LHCN-M2 (cell line): Measurements from ENCODE around the gene GRM7. TPM values are rescaled to one million over a fixed set of nuclear protein-coding genes. Genes with fewer than 3 reads are reported as not detected.

Experiments used
- DNase-seq: peaks from one replicate; pipeline ENCODE4 v3.0.0-alpha.2; 2012; ENCODE audit warnings: low read depth
- total RNA-seq: library from RNA; depleted of rRNA; stranded (reverse); fragments of >200 nt; gene quantifications from 2 replicates; pipeline ENCODE4 v1.2.3, GENCODE V29; 2014

Gene GRM7
- total RNA-seq, 1 experiment from 2014 or later, result not detected

DNA sequence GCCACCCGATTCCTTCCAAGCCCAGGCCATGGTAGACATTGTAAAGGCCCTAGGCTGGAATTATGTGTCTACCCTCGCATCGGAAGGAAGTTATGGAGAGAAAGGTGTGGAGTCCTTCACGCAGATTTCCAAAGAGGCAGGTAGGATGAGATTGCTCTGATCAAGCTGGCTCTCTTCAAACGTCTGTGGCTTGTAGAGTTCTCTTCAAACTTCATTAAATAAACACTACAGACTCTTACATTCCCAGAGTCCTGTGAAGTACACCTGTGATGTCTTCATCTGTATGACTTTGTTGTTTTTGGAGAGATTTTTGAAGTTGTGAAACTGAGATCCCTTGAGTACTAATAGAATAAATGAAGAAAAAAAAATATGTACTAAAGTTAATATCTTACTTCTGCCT is 285.6 kb downstream of the GRM7 start:
- no peak for DNase-seq

DNA sequence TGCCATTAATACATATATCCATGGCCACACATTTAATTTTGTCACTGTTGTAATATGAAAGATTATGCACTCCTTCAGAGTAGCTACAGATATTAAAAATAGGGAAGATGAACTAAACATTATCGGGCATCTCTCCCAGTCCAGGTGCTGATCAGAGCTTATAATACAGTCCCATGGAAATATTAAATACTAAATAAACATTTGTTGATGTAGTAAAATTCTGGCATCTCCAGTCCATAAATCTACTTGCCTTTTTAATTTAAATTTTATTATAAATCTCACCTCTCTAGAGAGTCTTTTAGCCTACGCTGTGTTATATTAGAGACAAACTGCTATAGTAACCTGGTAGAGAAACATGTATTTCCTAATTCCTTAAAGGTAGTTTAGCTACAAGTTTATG is 297.6 kb downstream of the GRM7 start:
- DNase-seq, result no peak

DNA sequence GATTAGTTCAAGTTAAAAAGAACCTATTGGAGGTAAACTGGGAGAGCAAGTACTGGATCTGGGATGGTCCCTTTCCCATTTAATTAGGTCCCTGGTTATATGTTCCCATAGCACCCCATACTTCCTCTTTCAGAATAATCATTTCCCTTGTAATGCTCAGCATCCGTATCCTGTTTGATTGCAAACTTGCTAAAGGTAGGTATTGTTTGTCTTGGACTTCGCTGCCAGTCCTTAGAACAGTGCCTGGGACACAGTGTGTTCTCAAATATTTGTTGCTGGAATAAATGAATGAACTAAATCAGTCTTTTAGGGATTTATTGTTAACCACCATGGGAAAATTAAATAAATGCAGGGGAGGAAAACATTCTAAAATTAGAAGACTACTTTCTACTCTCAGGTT is 299.8 kb downstream of the GRM7 start:
- no peak for DNase-seq

DNA sequence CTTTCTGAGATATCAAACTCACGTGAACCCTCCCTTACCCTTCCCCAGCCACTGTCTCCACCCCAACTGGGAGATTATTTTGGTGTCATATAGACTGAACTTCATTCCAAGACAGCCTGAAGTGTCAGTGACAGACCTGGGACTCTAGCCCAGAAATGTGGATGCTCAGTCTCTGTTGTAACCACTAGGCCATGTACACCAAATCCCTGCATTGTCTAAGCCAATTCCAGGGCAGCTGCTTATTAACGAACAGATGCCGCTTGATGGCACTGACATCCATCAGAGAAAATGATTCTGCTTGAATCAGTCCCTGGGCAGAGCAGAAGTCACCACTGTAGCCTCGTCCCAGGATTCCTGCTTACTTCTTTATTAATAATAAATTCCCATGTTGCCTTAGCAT is 305.5 kb downstream of the GRM7 start:
- DNase-seq, result no peak

DNA sequence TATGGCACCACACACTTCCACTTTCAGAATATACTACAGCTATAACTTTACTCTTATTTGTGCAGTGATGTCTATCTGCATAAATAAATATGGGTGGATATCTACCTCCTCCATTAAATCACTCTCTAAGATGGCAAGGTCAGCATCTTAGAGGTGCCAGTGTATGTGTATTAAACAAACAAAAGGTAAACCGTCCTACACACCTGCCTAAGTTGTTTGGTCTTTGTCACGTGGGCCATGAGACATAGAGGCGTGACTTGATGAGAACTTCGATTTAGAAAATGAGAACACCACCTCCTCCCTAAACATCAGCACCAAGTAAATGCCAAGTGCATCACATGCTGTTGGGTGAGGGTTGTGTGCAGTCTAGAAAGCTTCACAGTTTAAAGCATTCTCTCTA is 310.6 kb downstream of the GRM7 start:
- DNase-seq, result no peak

DNA sequence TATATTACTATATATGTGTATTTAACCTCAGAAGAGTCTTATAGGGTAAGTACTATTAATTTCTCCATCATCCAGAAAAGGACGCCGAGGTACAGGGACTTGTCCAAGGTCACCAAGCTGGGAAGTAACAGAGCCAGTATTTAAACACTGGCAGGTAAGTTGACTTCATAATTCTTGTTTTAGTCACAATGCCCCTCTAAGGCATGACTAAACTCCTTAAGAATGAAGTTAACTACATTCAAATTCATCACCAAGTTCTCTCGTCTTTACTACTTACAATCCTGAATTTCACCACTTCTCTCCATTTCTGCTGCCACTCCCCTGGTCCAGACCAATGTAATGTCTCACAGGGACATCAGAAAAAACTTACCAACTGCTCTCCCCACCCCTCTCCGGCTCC is 312.1 kb downstream of the GRM7 start:
- DNase-seq, result no peak

DNA sequence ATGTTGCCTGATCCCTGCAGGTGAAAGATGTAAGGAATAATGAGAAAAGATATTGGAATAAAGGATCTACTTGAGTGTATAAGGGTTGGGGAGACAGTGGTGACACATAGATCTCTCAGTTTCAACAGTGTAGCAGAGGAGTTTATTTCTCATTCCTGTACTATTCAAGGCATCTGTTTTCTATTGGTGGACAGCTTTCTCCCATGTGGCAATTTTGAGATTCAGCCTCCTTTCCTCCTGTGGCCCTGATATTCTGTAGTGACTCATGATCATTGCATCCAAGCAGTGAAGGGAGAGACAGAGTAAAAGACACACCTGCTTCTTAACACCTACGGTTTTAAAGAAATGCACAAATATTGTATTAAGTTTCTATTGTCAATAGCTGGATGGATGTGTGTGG is 327.6 kb downstream of the GRM7 start:
- no peak for DNase-seq

DNA sequence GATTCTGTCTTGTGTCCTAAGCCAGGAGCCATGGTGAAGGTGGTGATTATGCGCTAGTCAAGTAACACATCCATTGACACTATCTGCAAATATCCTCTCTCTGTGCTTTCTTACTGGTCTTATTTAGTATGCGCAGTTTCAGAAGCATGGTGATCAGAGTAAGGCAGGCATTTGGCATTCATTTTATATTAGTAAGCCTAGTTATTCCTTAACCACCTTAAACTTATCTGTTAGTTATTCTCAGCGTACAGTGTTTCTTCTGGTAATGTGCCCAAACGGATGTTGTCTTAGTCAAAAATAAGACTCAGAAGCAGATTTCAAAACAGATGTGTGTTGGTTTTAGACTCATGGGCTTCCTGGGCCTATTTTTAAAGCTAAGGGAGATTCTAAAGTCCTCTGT is 329.2 kb downstream of the GRM7 start:
- DNase-seq, result no peak

DNA sequence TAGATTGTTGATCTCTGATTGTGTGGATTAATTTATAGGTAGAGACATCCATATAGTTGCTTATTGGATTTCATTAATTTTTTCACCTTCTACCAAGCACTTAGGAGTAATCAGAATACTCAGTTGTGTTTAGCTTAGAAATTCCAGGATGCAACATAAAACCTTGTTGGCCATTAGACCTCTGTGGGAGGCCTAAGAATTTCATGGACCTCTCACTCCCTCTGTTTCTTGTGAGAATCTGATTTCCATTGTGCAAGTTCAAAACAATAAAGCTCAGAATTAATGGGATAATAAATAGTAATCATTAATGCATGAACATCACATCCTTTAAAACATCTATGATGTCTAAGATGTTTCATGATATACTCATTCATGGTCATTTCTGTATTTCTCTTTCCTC is 332.4 kb downstream of the GRM7 start:
- DNase-seq, result no peak

DNA sequence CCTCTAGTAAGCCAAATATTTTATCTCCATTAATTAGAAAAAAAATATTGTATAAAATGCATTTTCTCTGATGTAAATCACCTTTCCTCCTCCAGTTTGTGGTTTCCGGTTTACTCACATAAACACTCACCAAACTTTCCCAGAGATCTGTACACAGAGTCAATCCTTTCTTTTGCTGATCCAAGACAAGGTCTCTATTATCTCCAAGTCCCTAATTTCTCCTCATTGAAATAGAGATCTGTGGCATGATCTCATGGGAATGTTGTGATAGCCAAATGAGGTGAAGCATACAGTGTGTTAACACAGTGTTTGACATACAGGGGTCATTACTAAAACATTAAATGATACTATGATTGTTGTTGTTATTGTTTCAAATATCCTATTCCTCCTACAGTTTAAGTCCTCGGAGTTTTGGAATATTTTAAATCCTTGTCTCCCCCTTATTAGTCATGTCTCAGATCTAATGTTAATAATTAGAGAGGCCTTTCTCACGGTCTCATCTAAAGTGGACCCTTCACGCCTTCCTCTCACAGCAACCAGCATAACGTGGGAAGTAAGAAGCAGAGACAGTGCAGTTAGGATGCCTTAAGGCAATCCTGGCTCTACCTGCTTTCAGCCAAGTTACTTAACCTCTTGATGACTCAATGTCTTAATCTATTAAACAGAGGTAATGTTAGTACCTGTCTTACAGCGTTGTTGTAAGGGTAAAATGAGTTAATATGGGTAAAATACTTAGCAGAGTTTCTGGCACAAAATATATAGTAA is 333.3 kb downstream of the GRM7 start:
- DNase-seq, result no peak

DNA sequence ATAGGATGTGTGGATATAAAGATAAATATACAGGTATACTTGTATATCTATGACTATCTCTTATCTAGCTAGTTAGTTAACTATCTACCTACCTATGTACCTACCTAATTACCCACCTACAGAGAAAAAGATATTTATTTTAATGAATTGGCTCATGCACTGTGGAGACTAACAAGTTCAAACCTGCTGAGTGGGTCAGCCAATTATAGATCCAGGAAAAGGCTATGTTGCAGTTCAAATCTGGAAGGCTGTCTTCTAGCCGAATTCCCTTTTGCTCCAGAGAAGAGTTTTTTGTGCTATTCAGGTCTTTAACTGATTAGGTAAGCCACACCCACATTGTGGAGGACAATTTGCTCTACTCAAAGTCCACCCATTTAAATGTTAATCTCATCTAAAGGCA is 335.0 kb downstream of the GRM7 start:
- DNase-seq, result no peak

DNA sequence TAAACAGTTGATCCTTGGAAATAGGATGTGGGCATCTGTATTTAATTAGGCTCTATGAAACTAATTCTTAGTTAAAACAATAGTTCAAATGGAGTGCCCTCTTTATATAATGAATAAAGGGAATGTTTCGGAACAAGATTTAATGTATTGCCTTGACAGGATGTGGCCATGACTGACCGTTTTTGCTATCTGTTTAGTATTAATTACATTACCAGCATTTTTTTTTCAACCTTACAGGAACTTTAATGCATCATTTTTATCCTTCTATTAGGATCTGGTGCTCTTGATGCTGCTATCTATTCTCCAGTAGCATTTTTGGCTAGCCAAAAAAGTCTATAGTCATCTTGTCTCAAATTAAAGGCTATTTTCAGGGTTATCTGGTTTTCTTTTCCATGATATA is 340.9 kb downstream of the GRM7 start:
- no peak for DNase-seq

DNA sequence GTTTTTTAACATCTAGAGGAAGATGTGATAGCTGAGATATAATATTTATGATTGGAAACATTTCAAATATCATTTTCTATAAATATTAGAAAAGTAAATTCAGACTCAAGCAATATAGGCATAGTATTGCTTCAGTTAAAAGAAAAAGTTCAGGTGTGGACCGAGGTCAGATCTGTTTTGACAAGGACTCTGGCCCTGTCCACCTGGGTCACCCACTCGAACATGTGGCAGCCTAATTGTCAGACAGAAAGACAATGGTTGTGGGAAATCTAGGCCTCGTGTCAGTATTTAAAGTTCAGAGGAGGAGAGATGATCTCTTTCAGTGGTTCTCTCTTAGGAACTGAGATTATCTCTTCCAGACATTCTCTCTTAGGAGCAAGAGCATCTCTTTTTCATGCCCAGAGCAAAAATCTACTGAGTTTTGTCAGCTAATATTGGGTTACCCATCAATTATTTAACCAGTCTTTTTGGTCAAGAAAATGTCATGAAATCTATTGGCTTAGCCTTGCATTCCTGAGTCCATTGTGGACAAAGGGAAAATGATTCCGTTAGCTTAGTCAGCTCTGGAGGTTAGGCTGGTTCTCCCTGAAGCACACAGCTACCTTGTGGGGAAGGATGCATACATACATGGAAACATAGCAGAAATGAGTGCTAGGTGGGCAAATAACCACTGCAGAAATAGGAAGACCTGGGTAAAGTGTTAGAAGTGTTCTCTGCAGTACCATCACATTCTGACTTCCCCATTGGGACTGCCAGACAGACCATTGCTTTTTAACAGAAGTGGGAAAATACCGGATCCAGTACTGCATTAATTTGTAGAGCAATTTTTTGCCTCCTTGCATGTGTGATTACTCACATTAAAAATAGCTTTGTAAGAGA is 343.3 kb downstream of the GRM7 start:
- DNase-seq, result no peak

DNA sequence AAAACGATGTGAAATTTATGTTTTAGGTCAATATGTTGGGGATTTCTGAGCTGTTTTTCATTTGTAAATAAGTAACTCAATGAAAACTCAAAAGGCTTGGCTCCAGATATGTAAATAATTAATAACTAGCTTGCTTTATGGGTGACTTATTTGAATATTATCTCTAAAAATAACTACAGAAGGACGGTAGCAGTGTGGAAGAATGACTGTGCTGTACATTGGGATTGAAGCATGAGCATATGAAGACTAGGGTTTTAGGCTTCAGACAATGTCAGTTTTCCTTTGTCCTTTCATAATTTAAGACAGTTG is 343.9 kb downstream of the GRM7 start:
- no peak for DNase-seq

DNA sequence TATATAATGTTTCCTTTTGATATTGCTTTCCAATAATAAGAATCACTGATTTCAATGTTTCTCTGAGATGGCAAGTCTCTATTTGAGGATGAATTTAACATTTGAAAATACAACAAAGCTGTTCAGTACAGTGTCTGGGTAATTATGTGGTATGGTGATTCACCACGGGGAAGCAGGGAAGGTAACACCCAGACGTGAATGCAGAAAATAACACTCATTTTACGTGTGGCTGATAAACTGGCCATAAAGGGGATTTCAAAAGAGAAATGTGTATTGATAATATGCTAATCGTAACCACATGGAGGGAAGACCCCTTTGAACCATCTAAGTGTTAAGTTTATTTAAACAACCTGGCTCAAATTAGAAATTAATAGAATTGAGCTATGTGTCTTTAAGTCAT is 344.6 kb downstream of the GRM7 start:
- no peak for DNase-seq

DNA sequence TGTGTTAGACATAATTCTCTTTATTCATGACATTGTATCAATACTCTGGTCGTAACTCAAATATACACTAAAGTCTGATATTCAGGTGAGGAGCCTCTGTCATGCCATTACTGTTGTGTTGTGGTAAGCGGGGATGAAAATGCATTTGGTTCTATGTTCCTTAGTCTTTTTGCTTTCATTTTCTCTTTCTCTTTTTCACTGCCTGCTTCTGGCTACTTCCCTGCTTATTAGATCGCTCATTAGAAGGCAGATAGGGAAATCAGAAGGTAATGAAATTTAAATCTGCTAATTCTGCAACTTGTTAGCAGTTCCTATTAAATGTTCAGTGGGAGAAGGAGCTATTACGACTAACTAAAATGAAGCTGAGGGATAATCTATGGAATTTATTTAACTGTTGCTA is 345.0 kb downstream of the GRM7 start:
- DNase-seq, result no peak

DNA sequence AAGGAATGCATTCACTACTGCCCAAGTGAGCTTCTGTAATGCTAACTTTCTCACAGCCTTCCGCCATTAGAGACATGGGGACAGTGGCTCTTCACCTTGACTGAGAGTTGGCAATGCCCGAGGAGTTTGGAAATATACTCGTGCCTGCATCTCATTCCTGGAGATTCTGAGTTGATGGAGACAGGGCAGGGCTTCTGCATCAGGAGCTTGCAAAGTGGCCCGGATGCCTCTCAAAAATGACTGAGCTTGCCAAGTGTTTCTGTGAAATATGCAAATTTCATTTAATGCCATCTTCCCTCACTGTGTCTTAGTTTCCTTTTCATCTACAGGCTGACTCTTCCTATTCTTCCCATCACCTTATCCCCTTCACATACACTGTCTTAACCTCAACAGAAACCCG is 346.2 kb downstream of the GRM7 start:
- no peak for DNase-seq

DNA sequence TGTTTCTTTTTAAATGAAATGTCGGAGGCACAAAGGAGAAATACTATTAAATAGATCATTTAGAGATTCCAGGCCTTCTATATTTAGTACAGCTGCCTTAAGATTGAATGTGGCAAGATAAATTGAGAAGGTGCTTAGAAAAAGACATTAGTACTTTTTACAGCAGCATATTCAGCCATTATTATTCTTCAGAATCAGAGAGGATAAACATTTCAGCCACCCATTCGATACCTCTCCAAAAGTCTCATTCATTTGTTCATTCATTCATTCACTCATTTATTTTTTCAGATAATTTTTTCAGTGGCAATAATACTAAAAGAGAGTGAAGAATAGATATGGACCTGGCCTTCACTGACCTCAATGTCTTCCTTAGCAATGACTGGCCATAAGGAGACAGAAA is 347.0 kb downstream of the GRM7 start:
- DNase-seq, result no peak

DNA sequence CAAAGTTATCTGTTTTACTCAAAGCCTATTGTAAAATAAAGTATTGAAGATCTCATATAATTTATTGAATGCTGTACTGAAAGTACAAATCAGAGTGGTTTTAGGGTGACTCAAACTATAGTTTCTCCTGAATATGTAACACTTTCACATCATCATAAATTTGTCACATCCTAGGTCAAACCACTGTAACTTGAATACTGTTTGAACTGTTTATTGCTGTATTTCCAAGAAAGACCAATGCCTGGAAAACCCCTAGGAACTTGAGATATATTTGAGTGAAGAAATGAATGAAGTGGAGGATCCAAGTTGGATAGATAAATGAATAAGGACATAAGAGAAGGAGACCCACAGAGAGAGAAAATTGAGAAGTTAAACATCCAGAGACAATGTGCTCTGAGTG is 348.2 kb downstream of the GRM7 start:
- DNase-seq, result no peak

DNA sequence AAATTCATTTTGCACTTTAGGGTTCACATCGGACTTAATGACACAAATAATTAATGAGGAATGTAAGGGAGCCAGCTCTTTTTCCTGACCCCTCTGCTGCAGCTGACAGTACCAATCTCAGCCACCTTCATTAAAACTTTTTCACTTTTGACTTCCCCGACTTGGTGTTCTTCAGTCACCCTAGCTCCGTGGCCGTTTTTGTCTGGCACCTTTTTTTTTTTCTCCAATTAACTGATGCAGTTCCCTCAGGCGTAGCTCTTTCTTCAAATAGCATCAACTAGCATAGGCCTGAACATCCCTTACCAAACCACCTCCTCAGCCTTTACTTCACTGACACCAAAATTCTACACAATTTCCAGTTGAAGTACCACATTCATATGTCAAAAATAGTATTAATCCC is 350.8 kb downstream of the GRM7 start:
- DNase-seq, result no peak

DNA sequence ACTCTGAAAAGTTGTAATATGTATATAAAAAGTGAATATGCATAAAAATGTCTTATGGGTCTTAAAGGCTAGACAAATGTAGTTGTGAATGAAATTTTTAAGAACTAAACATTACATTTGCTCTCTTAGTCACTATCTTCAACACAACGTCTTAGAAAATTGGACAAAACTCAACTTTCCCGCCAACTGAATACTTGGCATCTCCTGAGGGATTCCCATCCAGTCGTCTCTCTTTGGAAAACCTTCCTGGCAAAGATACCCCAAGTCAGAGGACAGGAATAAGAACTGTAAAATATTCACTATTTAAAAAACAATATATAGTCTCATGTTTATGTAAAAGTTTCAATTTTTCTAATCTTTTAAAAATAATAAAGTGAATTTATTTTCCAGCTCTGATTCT is 354.8 kb downstream of the GRM7 start:
- no peak for DNase-seq

DNA sequence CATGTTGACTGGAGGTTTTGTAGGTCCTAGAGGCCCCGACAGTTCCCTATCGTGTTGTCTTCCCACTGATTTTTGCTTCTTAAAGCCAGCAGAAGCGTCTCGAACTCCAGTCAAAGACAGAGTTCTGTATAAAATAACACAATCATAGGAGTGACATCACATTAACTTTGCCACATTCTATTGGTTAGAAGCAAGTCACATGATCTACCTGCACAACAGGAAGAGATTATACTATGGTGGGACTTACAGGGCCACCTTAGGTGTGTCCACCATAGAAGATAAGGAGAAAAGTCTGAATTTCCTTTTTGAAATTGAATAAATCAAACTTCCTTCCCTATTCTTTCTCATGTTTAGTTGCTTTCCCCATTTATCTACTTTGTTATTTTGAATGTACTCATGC is 365.5 kb downstream of the GRM7 start:
- no peak for DNase-seq

DNA sequence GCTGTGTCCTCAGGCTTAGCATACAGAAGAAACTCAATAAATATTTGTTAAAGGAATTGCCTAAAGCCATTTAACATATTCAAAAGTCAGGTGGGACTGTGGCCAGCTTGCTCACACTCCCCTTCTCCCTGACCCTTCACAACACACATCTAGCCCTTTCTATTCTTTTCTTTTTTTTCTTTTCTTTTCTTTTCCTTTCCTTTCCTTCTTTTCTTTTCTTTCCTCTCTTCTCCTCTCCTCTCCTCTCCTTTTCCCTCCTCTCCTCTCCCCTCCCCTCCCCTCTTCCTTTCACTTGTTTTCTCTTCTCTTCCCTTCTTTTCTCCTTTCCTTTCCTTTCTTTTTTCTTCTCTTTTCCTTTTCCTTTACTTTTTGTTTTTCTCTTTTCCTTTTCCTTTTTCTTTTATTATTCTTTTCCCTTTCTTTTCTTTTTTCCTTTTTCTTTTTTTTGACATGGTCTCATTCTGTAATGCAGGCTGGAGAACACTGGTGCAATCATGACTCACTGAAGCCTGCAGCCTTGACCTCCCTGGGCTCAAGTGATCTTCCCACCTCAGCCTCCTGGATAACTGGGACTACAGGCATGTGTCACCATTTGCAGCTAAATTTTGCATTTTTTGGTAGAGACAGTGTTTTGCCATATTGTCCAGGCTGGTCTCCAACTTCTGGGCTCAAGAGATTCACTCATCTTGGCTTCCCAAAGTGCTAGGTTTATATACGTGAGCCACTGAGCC is 377.8 kb downstream of the GRM7 start:
- no peak for DNase-seq
